Nephron (organoid): ENCODE data around the gene PIGN.

ENCODE experiments used
- H3K27ac Mint-ChIP-seq, 3 experiments: 2 replicates each; pipeline ENCODE4 v1.8.0; 2020; ENCODE audit warnings: mixed read lengths in 3 of 3, mild to moderate bottlenecking in 2 of 3, moderate library complexity in 1 of 3
- H3K27me3 Mint-ChIP-seq: 2 replicates; pipeline ENCODE4 v1.8.0; 2021; ENCODE audit warnings: low read depth, mild to moderate bottlenecking, moderate library complexity, mixed read lengths
- H3K36me3 Mint-ChIP-seq: 2 replicates; pipeline ENCODE4 v1.8.0; 2020; ENCODE audit warnings: low read depth, mixed read lengths
- H3K4me1 Mint-ChIP-seq: 2 replicates; pipeline ENCODE4 v1.8.0; 2020; ENCODE audit warnings: mixed read lengths
- H3K4me3 Mint-ChIP-seq, 3 experiments: 2 replicates each; pipeline ENCODE4 v1.8.0; 2020; ENCODE audit warnings: mild to moderate bottlenecking in 3 of 3, mixed read lengths in 3 of 3, moderate library complexity in 2 of 3
- H3K9me3 Mint-ChIP-seq: 2 replicates; pipeline ENCODE4 v1.8.0; 2020; ENCODE audit warnings: mixed read lengths
- CTCF ChIP-seq, 3 experiments: fragments of 200-600 bp; sonication (generic); IDR thresholded peaks; one replicate each; pipeline ENCODE4 v1.5.0; 2021; ENCODE audit warnings: antibody characterized with exemption in 3 of 3; ENCODE audit not compliant: unreplicated experiment in 3 of 3

The PIGN gene

DNA sequence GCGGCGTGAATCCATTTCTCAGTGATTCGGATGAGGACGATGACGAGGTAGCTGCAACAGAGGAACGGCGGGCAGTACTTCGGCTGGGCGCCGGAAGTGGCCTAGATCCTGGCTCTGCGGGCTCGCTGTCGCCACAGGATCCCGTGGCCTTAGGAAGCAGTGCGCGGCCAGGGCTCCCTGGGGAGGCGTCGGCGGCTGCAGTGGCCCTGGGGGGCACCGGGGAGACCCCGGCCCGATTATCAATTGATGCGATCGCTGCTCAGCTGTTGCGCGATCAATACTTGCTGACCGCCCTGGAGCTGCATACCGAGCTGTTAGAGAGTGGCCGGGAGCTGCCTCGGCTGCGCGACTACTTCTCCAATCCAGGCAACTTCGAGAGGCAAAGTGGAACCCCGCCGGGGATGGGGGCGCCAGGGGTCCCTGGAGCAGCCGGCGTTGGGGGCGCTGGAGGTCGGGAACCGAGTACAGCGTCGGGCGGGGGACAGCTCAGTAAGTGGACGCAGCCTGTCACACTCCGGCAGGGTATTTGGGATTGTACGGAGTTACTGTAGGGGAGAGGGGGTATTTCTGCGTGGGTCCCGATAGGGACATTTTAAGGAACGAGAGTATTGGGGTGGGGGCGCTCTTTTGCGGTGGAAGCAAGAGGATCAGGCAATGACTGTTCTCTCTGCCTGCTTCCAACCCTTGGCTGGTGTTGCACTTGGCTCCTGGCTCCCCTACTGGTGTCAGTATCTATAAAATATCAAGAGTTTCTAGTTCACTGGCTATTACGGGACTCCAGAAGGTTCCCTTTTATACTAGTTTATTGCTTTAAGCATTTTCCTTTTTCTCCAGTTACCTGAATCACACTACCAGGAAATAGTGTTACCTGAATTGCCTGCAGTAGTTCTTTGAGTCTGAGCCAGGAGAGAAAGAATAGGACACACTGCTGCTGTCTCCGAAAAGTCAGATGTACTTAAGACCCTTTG lies 971 bp upstream of the PIGN start:
- no peak for TF ChIP-seq CTCF (IDR thresholded peaks at IDR 0.05; ENCODE audit: unreplicated experiment in 3 of 3)
- Mint-ChIP-seq H3K4me3 (peak overlapping the region; percentile 92 to 100 (median 97)), H3K27ac (peak overlapping the region; percentile 80 to 98 (median 92)), H3K27me3 (no peaks in the 10 kb centered on the region), H3K4me1 (peaks cover 27% of the 10 kb centered on the region), H3K36me3 (peaks cover 9% of the 10 kb centered on the region), H3K9me3 (peaks cover 3% of the 10 kb centered on the region)

DNA sequence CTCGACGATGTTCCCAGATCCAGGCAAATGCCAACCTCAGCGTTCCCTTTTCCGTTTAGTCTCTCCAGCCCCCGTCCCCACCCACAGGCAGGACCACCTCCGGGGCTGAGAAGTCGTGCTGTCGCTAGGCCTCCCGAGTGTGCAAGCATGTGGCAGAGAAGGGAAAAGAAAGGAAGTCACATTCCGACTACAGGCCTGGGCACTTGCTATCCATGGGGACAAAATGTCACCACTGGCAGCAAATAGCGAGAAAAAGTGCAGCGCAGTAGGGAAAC lies 420 bp downstream of the PIGN start:
- H3K27me3 Mint-ChIP-seq = no peaks in the 10 kb centered on the region
- peak overlapping the region; percentile 80 to 98 (median 87) for H3K27ac Mint-ChIP-seq
- H3K36me3 Mint-ChIP-seq = peaks cover 4% of the 10 kb centered on the region
- no peak for TF ChIP-seq CTCF (IDR thresholded peaks at IDR 0.05; ENCODE audit: unreplicated experiment in 3 of 3)
- H3K9me3 Mint-ChIP-seq = no peaks in the 10 kb centered on the region
- peak overlapping the region; percentile 92 to 100 (median 97) for H3K4me3 Mint-ChIP-seq
- peaks cover 27% of the 10 kb centered on the region for H3K4me1 Mint-ChIP-seq

DNA sequence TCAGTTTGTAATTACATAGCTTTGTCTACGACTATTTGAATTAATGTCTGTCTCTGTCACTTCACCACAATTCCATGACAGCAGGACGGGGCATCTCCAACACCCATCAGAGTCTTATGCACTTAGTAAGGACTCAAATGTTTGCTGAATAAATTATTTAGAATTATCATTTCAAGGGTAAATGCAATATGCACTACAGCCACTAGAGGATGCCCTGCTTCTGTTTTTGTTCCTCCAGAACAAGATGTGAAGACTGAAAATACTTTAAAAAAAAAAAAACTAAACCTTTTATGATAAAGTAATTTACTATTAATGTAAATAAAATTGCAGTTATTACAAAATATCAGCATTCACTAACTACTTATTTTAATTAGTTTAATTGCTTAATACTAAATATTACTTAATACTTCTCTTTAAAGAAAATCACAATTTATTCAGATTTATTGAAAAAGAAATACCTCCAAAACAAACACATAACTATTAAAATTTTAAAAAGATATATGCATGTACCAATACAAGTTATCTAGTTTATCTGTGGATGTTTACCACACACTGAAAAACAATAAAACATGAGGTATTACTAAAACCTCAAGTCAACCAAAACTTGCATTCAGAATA lies 3.2 kb downstream of the PIGN start:
- Mint-ChIP-seq H3K27ac (no peak overlapping the region), H3K4me3 (no peak overlapping the region)
- TF ChIP-seq CTCF (IDR thresholded peaks at IDR 0.05; ENCODE audit: unreplicated experiment in 3 of 3) = peak; percentile 89 to 98 (median 94)

GRCh38 chr18:62182220-62182619 lies 4.6 kb downstream of the PIGN start:
- H3K9me3 Mint-ChIP-seq = no peaks in the 10 kb centered on the region
- H3K4me1 Mint-ChIP-seq = no peaks in the 10 kb centered on the region
- peaks cover 6% of the 10 kb centered on the region for H3K36me3 Mint-ChIP-seq
- H3K27me3 Mint-ChIP-seq = no peaks in the 10 kb centered on the region
- no peak for TF ChIP-seq CTCF (IDR thresholded peaks at IDR 0.05; ENCODE audit: unreplicated experiment in 3 of 3)
- no peak overlapping the region for H3K27ac Mint-ChIP-seq
- no peak overlapping the region for H3K4me3 Mint-ChIP-seq

More for the DNA sequence above, 3.2 kb downstream of the PIGN start:
- Mint-ChIP-seq H3K9me3 (no peaks in the 10 kb centered on the region), H3K4me1 (peaks cover 8% of the 10 kb centered on the region), H3K27me3 (no peaks in the 10 kb centered on the region), H3K36me3 (peaks cover 6% of the 10 kb centered on the region)

- Mint-ChIP-seq H3K27me3 (no peaks in the 10 kb centered on the region), H3K36me3 (peaks cover 6% of the 10 kb centered on the region), H3K27ac (no peak overlapping the region), H3K9me3 (no peaks in the 10 kb centered on the region), H3K4me3 (no peak overlapping the region), H3K4me1 (no peaks in the 10 kb centered on the region)
- TF ChIP-seq CTCF (IDR thresholded peaks at IDR 0.05; ENCODE audit: unreplicated experiment in 3 of 3) = no peak
These were observed 7.6 kb downstream of the PIGN start for GRCh38 chr18:62179213-62179612.
